Measurements from ENCODE around the gene DPP10.

DNA sequence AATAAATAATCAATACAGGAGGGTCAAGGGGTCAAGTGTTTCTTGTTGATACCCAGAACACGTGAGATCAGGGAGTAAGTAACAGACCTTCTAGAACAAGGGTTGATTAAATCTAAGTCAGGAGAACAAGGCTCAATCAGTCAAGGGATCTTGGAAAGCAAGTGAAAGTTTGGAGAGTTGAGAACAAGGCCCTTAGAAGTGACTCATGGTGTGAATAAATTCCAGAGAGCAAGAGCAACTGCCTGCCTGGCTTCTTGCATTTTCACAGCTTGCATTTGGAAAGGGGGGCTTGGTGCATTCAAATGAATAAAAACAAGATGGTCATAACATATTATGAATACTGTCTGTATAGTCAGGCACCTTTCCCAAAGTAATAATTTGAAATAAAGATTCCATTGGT, 256.1 kb downstream of the DPP10 start:
- TF ChIP-seq, protein P1, sequence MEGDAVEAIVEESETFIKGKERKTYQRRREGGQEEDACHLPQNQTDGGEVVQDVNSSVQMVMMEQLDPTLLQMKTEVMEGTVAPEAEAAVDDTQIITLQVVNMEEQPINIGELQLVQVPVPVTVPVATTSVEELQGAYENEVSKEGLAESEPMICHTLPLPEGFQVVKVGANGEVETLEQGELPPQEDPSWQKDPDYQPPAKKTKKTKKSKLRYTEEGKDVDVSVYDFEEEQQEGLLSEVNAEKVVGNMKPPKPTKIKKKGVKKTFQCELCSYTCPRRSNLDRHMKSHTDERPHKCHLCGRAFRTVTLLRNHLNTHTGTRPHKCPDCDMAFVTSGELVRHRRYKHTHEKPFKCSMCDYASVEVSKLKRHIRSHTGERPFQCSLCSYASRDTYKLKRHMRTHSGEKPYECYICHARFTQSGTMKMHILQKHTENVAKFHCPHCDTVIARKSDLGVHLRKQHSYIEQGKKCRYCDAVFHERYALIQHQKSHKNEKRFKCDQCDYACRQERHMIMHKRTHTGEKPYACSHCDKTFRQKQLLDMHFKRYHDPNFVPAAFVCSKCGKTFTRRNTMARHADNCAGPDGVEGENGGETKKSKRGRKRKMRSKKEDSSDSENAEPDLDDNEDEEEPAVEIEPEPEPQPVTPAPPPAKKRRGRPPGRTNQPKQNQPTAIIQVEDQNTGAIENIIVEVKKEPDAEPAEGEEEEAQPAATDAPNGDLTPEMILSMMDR (IDR thresholded peaks at IDR 0.05 in 2 of 3, conservative IDR thresholded peaks at IDR 0.05 in 1 of 3; ENCODE audit: control insufficient read depth in 2 of 3, extremely low read depth in 1 of 3, insufficient read depth in 1 of 3, low read depth in 3 of 3, low read length in 3 of 3), result no peak
- TF ChIP-seq, protein P2, sequence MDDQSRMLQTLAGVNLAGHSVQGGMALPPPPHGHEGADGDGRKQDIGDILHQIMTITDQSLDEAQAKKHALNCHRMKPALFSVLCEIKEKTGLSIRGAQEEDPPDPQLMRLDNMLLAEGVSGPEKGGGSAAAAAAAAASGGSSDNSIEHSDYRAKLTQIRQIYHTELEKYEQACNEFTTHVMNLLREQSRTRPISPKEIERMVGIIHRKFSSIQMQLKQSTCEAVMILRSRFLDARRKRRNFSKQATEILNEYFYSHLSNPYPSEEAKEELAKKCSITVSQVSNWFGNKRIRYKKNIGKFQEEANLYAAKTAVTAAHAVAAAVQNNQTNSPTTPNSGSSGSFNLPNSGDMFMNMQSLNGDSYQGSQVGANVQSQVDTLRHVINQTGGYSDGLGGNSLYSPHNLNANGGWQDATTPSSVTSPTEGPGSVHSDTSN (IDR thresholded peaks at IDR 0.05; ENCODE audit: insufficient replicate concordance, low read depth, low read length), result no peak
- TF ChIP-seq TAF1 (IDR thresholded peaks at IDR 0.05; ENCODE audit: borderline replicate concordance, low read depth, low read length), result no peak
- TF ChIP-seq SREBF1 (IDR thresholded peaks at IDR 0.05; ENCODE audit: low read length), result no peak
- no peak for TF ChIP-seq POLR2AphosphoS2 (IDR thresholded peaks at IDR 0.05; ENCODE audit: low read depth, low read length)
- TF ChIP-seq, protein P3, sequence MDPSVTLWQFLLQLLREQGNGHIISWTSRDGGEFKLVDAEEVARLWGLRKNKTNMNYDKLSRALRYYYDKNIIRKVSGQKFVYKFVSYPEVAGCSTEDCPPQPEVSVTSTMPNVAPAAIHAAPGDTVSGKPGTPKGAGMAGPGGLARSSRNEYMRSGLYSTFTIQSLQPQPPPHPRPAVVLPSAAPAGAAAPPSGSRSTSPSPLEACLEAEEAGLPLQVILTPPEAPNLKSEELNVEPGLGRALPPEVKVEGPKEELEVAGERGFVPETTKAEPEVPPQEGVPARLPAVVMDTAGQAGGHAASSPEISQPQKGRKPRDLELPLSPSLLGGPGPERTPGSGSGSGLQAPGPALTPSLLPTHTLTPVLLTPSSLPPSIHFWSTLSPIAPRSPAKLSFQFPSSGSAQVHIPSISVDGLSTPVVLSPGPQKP (IDR thresholded peaks at IDR 0.05; ENCODE audit: low read depth, low read length), result no peak
- no peak for TF ChIP-seq ZNF24 (IDR thresholded peaks at IDR 0.05)
- TF ChIP-seq, protein P4, sequence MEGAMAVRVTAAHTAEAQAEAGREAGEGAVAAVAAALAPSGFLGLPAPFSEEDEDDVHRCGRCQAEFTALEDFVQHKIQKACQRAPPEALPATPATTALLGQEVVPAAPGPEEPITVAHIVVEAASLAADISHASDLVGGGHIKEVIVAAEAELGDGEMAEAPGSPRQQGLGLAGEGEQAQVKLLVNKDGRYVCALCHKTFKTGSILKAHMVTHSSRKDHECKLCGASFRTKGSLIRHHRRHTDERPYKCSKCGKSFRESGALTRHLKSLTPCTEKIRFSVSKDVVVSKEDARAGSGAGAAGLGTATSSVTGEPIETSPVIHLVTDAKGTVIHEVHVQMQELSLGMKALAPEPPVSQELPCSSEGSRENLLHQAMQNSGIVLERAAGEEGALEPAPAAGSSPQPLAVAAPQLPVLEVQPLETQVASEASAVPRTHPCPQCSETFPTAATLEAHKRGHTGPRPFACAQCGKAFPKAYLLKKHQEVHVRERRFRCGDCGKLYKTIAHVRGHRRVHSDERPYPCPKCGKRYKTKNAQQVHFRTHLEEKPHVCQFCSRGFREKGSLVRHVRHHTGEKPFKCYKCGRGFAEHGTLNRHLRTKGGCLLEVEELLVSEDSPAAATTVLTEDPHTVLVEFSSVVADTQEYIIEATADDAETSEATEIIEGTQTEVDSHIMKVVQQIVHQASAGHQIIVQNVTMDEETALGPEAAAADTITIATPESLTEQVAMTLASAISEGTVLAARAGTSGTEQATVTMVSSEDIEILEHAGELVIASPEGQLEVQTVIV (IDR thresholded peaks at IDR 0.05; ENCODE audit: borderline replicate concordance, partially characterized antibody), result no peak
- no peak for TF ChIP-seq JUNB (IDR thresholded peaks at IDR 0.05)
- no peak for TF ChIP-seq POLR2A (IDR thresholded peaks at IDR 0.05; ENCODE audit: low read depth, low read length)

Measured in GM12878 (cell line).